Measurements from ENCODE around the gene MYBBP1A. TPM values are rescaled to one million over a fixed set of nuclear protein-coding genes. Genes with fewer than 3 reads are reported as not detected.

MYBBP1A gene
- total RNA-seq, 1 experiment from 2014 or later = 130 TPM

DNA sequence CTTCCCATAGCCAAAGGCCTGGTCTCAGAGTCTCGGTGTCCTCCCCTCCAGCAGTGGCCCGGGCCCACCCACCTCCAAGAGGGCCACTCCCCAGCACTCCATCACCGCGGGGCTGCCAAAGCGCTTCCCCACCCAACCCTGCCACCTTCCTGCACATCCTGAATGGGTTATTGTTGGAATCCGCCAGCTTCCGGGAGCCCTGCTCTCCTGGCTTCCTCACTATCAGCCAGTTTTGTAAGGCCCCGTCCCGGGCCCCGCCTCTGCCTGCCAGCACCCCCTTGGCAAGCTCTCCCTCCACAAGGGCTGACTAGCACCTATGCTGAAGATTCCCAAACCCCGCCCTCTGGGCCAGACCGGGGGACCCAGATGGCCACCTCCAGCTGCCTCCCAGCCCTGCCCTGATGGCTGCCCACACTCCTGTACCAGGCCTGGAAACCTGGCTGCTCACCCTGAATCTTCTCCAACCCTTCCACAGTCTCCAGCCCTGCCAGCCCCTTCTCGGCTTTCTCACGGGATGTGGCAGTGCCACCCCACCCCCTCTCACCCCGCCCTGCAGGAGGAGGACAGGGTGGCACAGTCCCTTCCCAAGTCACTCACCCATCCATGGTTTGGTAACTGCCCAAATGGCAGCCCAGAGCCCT is 14.4 kb downstream of the MYBBP1A start:
- intact Hi-C loops (cut with micrococcal nuclease) = no loop called here
- H3K36me3 ChIP-seq (ENCODE audit: control insufficient read depth in 1 of 2, insufficient read depth in 2 of 2, low read length in 2 of 2) = peaks cover 28 to 56% of the 10 kb centered on the region in 2 experiments; a peak in 3 of 4 replicates

More for the DNA sequence above, 14.4 kb downstream of the MYBBP1A start:
- Histone ChIP-seq H3K27me3 (ENCODE audit: insufficient read depth, low read length) (no peaks in the 10 kb centered on the region), H4K20me1 (ENCODE audit: insufficient read depth) (no peaks in the 10 kb centered on the region; the same call in 1 of the 2 replicates), H3K4me2 (ENCODE audit: low read length) (no peak overlapping the region), H3K4me3 (replicated peaks in 1 of 2; ENCODE audit: low read depth in 1 of 2, low read length in 2 of 2) (no peak overlapping the region), H3K4me1 (ENCODE audit: control insufficient read depth in 1 of 2, insufficient read depth in 2 of 2, low read length in 2 of 2) (no peaks in the 10 kb centered on the region), H3K9me3 (ENCODE audit: control insufficient read depth in 1 of 2, insufficient read depth in 1 of 2, low read depth in 1 of 2, low read length in 2 of 2) (no peaks in the 10 kb centered on the region), H3K79me2 (ENCODE audit: insufficient read depth, low read length) (peaks cover 8% of the 10 kb centered on the region; the same call in 1 of the 2 replicates), H3K9me2 (ENCODE audit: insufficient read depth) (no peaks in the 10 kb centered on the region), H3K27ac (ENCODE audit: low read depth, low read length) (no peak overlapping the region), H3K9ac (ENCODE audit: low read length) (no peak overlapping the region), H2AFZ (ENCODE audit: low read depth, low read length, poor library complexity, severe bottlenecking) (no peak overlapping the region)
- POLR2A ChIA-PET = no interaction called here
- no TSS peak for BruUV-seq (replicated peaks)
- RAD21 ChIA-PET (ENCODE audit: low non-redundant PET in 1 of 2, low total read pairs in 2 of 2, uncharacterized antibody in 2 of 2, unreplicated experiment in 2 of 2) = no interaction called here
- TF ChIP-seq EGR1 (IDR thresholded peaks at IDR 0.05; ENCODE audit: low read depth) (no peak), FOSL1 (IDR thresholded peaks at IDR 0.05; ENCODE audit: low read depth) (no peak), ELF1 (IDR thresholded peaks at IDR 0.05; ENCODE audit: borderline replicate concordance, low read depth) (no peak), SP1 (IDR thresholded peaks at IDR 0.05; ENCODE audit: low read depth) (no peak), POLR2A (IDR thresholded peaks at IDR 0.05; ENCODE audit: borderline replicate concordance, extremely low read depth, insufficient read depth, insufficient read length) (no peak), SIN3A (IDR thresholded peaks at IDR 0.05; ENCODE audit: low read depth) (no peak), RAD21 (IDR thresholded peaks at IDR 0.05; ENCODE audit: low read depth) (no peak), EZH2phosphoT487 (IDR thresholded peaks at IDR 0.05; ENCODE audit: borderline replicate concordance) (no peak), ZFX (IDR thresholded peaks at IDR 0.05) (no peak), POLR2AphosphoS5 (IDR thresholded peaks at IDR 0.05; ENCODE audit: low read depth, low read length) (no peak), SRF (IDR thresholded peaks at IDR 0.05; ENCODE audit: low read depth) (no peak), CEBPB (IDR thresholded peaks at IDR 0.05; ENCODE audit: low read depth) (no peak), CBX3 (IDR thresholded peaks at IDR 0.05; ENCODE audit: low read depth) (no peak), EZH2 (IDR thresholded peaks at IDR 0.05) (no peak)
- TF ChIP-seq, protein P1, sequence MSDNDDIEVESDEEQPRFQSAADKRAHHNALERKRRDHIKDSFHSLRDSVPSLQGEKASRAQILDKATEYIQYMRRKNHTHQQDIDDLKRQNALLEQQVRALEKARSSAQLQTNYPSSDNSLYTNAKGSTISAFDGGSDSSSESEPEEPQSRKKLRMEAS (IDR thresholded peaks at IDR 0.05) = no peak
- TF ChIP-seq, protein P2, sequence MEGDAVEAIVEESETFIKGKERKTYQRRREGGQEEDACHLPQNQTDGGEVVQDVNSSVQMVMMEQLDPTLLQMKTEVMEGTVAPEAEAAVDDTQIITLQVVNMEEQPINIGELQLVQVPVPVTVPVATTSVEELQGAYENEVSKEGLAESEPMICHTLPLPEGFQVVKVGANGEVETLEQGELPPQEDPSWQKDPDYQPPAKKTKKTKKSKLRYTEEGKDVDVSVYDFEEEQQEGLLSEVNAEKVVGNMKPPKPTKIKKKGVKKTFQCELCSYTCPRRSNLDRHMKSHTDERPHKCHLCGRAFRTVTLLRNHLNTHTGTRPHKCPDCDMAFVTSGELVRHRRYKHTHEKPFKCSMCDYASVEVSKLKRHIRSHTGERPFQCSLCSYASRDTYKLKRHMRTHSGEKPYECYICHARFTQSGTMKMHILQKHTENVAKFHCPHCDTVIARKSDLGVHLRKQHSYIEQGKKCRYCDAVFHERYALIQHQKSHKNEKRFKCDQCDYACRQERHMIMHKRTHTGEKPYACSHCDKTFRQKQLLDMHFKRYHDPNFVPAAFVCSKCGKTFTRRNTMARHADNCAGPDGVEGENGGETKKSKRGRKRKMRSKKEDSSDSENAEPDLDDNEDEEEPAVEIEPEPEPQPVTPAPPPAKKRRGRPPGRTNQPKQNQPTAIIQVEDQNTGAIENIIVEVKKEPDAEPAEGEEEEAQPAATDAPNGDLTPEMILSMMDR (IDR thresholded peaks at IDR 0.05 in 2 of 3, conservative IDR thresholded peaks at IDR 0.05 in 1 of 3; ENCODE audit: borderline replicate concordance in 1 of 3, insufficient read depth in 1 of 3, low read depth in 2 of 3, low read length in 2 of 3) = no peak
- DNase-seq (ENCODE audit: low read depth, low spot score) = no peak
- no peak for ATAC-seq
- CTCF ChIA-PET = no interaction called here
